Measurements from ENCODE around the gene RSPO3. TPM values are rescaled to one million over a fixed set of nuclear protein-coding genes. Genes with fewer than 3 reads are reported as not detected.

The RSPO3 gene
- total RNA-seq, 1 experiment from 2014 or later, result not detected

DNA sequence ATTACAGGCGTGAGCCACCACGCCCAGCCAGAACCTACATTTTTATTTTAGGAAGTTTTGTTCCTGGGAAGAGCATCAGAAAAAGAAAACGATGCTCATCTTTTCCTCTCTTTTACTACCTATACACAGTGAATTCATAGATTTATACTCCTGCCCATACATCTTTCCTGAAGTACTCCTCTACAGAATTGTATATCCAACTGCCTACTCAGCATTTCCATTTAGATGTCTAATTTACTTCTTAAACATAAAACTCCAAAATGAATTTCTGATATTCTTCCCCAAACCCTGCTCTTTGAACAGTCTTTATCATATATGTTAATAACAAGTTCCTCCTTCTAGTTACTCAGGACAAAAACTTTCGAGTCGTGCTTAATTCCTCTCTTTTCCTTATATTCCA is 39.8 kb upstream of the RSPO3 start (continued):
- no peak for TF ChIP-seq REST (IDR thresholded peaks at IDR 0.05; ENCODE audit: low read depth)

- Histone ChIP-seq H3K9ac (ENCODE audit: low read length) (no peak overlapping the region), H3K9me2 (ENCODE audit: insufficient read depth) (no peaks in the 10 kb centered on the region), H3K27me3 (ENCODE audit: insufficient read depth, low read length) (no peaks in the 10 kb centered on the region), H2AFZ (ENCODE audit: low read depth, low read length, poor library complexity, severe bottlenecking) (no peak overlapping the region), H3K4me1 (ENCODE audit: control insufficient read depth in 1 of 2, insufficient read depth in 2 of 2, low read length in 2 of 2) (no peaks in the 10 kb centered on the region), H3K4me2 (ENCODE audit: low read length) (no peak overlapping the region), H3K9me3 (ENCODE audit: control insufficient read depth in 1 of 2, insufficient read depth in 1 of 2, low read depth in 1 of 2, low read length in 2 of 2) (no peaks in the 10 kb centered on the region), H3K36me3 (ENCODE audit: control insufficient read depth in 1 of 2, insufficient read depth in 2 of 2, low read length in 2 of 2) (no peaks in the 10 kb centered on the region), H3K4me3 (replicated peaks in 1 of 2; ENCODE audit: low read depth in 1 of 2, low read length in 2 of 2) (no peak overlapping the region), H3K79me2 (ENCODE audit: insufficient read depth, low read length) (no peaks in the 10 kb centered on the region), H3K27ac (ENCODE audit: low read depth, low read length) (no peak overlapping the region), H4K20me1 (ENCODE audit: insufficient read depth) (no peaks in the 10 kb centered on the region)
- ATAC-seq (no peak), DNase-seq (ENCODE audit: low read depth, low spot score) (no peak)
- intact Hi-C loops (cut with micrococcal nuclease), result no loop called here
- BruUV-seq (replicated peaks), result no TSS peak
- ChIA-PET RAD21 (ENCODE audit: low non-redundant PET in 1 of 2, low total read pairs in 2 of 2, uncharacterized antibody in 2 of 2, unreplicated experiment in 2 of 2) (no interaction called here), POLR2A (no interaction called here), CTCF (no interaction called here)
- TF ChIP-seq JUND (IDR thresholded peaks at IDR 0.05), result no peak
- TF ChIP-seq, protein P1, sequence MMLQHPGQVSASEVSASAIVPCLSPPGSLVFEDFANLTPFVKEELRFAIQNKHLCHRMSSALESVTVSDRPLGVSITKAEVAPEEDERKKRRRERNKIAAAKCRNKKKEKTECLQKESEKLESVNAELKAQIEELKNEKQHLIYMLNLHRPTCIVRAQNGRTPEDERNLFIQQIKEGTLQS (IDR thresholded peaks at IDR 0.05), result no peak
- no peak for TF ChIP-seq ZBTB33 (IDR thresholded peaks at IDR 0.05; ENCODE audit: extremely low read depth, insufficient replicate concordance, low read length)
- TF ChIP-seq FOSL1 (IDR thresholded peaks at IDR 0.05; ENCODE audit: low read depth), result no peak
- TF ChIP-seq EGR1 (IDR thresholded peaks at IDR 0.05; ENCODE audit: low read depth), result no peak
- TF ChIP-seq YY1 (IDR thresholded peaks at IDR 0.05; ENCODE audit: extremely low read depth, insufficient replicate concordance, low read depth, low read length), result no peak
Measured at GRCh38 chr6:127079681-127080080, 38.8 kb upstream of the RSPO3 start.
